ENCODE data around the gene WDFY2.
"Not testable (repeated sequence)": the region's sequence is repeated elsewhere in the genome, so short reads cannot be mapped to it uniquely, and the experiment has no call there.

Gene WDFY2

GRCh38 chr13:51666839-51667238, 82.6 kb downstream of the WDFY2 start:
- DNase-seq: no peak

GRCh38 chr13:51668580-51669195, 84.4 kb downstream of the WDFY2 start:
- DNase-seq: no peak

GRCh38 chr13:51673165-51673564, 88.9 kb downstream of the WDFY2 start:
- DNase-seq: no peak

- DNase-seq: no peak
These were observed 90.0 kb downstream of the WDFY2 start for GRCh38 chr13:51674276-51674675.

- DNase-seq: no peak
These were observed 91.1 kb downstream of the WDFY2 start for GRCh38 chr13:51675385-51675784.

- DNase-seq: no peak
These were observed 91.6 kb downstream of the WDFY2 start for GRCh38 chr13:51675877-51676276.

- no peak for DNase-seq
These were observed 92.5 kb downstream of the WDFY2 start for GRCh38 chr13:51676739-51677138.

GRCh38 chr13:51678420-51678819, 94.2 kb downstream of the WDFY2 start:
- DNase-seq: no peak

- DNase-seq: no peak
These were observed 95.4 kb downstream of the WDFY2 start for GRCh38 chr13:51679616-51680015.

GRCh38 chr13:51681037-51681678, 96.9 kb downstream of the WDFY2 start:
- no peak for DNase-seq

- no peak for DNase-seq
These were observed 98.4 kb downstream of the WDFY2 start for GRCh38 chr13:51682686-51683085.

GRCh38 chr13:51683597-51683996, 99.3 kb downstream of the WDFY2 start:
- no peak for DNase-seq

GRCh38 chr13:51684076-51684475, 99.8 kb downstream of the WDFY2 start:
- peak in 1 of 14 donors; percentile 15 for DNase-seq

- peak in 1 of 14 donors; percentile 35 for DNase-seq
These were observed 103.9 kb downstream of the WDFY2 start for GRCh38 chr13:51687947-51688714.

- DNase-seq: peak in 2 of 14 donors; percentile 10 to 55
These were observed 104.8 kb downstream of the WDFY2 start for GRCh38 chr13:51688937-51689662.

- peak in 1 of 14 donors; percentile 20 for DNase-seq
These were observed 105.4 kb downstream of the WDFY2 start for GRCh38 chr13:51689663-51689996.

- DNase-seq: not testable (repeated sequence)
These were observed 111.4 kb downstream of the WDFY2 start for GRCh38 chr13:51695677-51696076.

GRCh38 chr13:51697181-51697580, 112.9 kb downstream of the WDFY2 start:
- no peak for DNase-seq

- DNase-seq: no peak
These were observed 113.6 kb downstream of the WDFY2 start for GRCh38 chr13:51697855-51698254.

- no peak for DNase-seq
These were observed 114.1 kb downstream of the WDFY2 start for GRCh38 chr13:51698352-51698751.

GRCh38 chr13:51704399-51705313, 120.4 kb downstream of the WDFY2 start:
- DNase-seq: no peak

GRCh38 chr13:51707461-51707860, 123.2 kb downstream of the WDFY2 start:
- no peak for DNase-seq
